Progenitor cell of endocrine pancreas (in vitro differentiated cells): ENCODE measurements around the gene MMP28. TPM values are rescaled to one million over a fixed set of nuclear protein-coding genes. Genes with fewer than 3 reads are reported as not detected.

Source experiments
- DNase-seq: peaks from one replicate; pipeline ENCODE4 v3.0.0; 2021; ENCODE audit warnings: low spot score; ENCODE audit not compliant: unreplicated experiment
- H3K27ac Mint-ChIP-seq: 2 replicates; pipeline ENCODE4 v1.8.0; 2021; ENCODE audit warnings: mild to moderate bottlenecking, moderate library complexity, mixed read lengths
- H3K27me3 Mint-ChIP-seq: 2 replicates; pipeline ENCODE4 v1.8.0; 2021; ENCODE audit warnings: mixed read lengths
- H3K36me3 Mint-ChIP-seq: 2 replicates; pipeline ENCODE4 v1.8.0; 2022; ENCODE audit warnings: mixed read lengths; ENCODE audit not compliant: insufficient read depth
- H3K4me1 Mint-ChIP-seq: 2 replicates; pipeline ENCODE4 v1.8.0; 2021; ENCODE audit warnings: low read depth, mixed read lengths
- H3K4me3 Mint-ChIP-seq: 2 replicates; pipeline ENCODE4 v1.8.0; 2021; ENCODE audit warnings: low read depth, mild to moderate bottlenecking, moderate library complexity, mixed read lengths
- H3K9me3 Mint-ChIP-seq: 2 replicates; pipeline ENCODE4 v1.8.0; 2021; ENCODE audit warnings: low read depth, mixed read lengths
- total RNA-seq: library from RNA; stranded (reverse); gene quantifications from 2 replicates; pipeline ENCODE4 v1.2.1, GENCODE V29; 2021
- TF ChIP-seq, protein P1 (sequence below): fragments of 200-600 bp; sonication (generic); IDR thresholded peaks from one replicate; pipeline ENCODE4 v1.5.0; 2021; ENCODE audit warnings: antibody characterized with exemption, mild to moderate bottlenecking; ENCODE audit not compliant: unreplicated experiment

MMP28 gene
- total RNA-seq, 1 donor from 2014 or later = 0.53 TPM

DNA sequence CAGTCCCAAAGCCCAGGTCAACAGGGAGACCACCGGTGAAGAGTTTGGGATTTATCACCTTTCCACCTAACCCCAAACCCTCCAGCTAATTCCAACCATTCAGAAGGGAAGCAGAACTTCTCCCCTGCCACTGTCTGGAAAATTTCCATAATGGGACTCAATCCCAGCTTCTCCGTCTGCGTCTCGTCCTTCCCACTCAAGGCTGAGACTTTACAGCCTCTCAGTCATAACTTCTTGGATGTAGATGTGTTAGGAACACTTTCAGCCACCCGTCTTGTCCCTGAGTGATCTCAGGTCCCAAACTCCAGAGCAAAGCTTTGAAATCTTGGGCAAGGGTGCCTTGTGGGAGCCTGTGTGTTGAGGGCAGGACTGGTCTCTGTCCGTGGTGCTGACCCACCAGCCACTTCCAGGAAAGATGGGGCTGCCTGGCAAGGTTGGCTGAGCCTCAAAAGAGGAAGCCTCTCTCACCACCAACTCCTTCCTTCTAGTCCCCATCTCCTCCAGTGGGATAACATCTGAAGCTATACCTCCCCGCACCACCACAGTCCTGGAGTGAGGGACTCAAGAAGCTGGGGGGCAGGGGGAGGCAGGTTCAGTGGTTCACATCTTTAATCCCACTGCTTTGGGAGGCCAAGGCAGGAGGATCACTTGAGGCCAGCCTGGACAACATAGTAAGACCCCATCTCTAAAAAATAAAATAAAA, 51.7 kb downstream of the MMP28 start:
- peaks cover 1% of the 10 kb centered on the region for H3K4me1 Mint-ChIP-seq
- TF ChIP-seq, protein P1, sequence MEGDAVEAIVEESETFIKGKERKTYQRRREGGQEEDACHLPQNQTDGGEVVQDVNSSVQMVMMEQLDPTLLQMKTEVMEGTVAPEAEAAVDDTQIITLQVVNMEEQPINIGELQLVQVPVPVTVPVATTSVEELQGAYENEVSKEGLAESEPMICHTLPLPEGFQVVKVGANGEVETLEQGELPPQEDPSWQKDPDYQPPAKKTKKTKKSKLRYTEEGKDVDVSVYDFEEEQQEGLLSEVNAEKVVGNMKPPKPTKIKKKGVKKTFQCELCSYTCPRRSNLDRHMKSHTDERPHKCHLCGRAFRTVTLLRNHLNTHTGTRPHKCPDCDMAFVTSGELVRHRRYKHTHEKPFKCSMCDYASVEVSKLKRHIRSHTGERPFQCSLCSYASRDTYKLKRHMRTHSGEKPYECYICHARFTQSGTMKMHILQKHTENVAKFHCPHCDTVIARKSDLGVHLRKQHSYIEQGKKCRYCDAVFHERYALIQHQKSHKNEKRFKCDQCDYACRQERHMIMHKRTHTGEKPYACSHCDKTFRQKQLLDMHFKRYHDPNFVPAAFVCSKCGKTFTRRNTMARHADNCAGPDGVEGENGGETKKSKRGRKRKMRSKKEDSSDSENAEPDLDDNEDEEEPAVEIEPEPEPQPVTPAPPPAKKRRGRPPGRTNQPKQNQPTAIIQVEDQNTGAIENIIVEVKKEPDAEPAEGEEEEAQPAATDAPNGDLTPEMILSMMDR = no peak
- H3K36me3 Mint-ChIP-seq = peaks cover 1% of the 10 kb centered on the region
- DNase-seq = peak; percentile 52
- no peak overlapping the region for H3K4me3 Mint-ChIP-seq
- H3K27me3 Mint-ChIP-seq = peaks cover 42% of the 10 kb centered on the region
- H3K27ac Mint-ChIP-seq = no peak overlapping the region
- no peaks in the 10 kb centered on the region for H3K9me3 Mint-ChIP-seq

DNA sequence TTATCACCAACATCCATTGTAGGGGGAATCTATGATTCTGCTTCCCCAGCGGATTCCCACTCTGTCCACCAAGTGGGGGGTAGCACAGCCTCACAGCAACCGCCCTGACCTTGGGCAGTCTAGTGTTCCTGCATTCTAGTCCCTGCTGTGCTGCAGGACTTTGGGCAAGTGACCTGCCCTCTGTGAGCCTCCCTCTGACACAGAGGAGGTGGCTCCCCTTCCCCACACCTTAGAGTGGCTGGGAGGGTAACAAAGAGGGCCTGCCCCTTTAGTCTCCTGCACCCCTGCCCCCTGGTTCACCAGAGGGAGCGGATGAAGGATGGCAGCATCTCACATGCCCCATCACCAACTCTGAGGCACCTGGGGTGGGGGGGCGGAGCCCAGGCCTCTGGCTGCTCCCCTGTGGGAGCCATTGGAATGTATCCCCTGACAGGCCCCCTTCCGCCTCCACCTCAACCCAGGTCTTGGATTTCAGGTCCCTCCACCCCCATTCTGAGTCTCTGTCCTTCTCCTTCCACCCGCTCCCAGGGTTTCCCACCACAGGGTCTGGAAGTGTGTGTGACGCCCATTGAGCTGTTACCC, 52.5 kb downstream of the MMP28 start:
- DNase-seq = no peak
- Mint-ChIP-seq H3K4me1 (peaks cover 1% of the 10 kb centered on the region), H3K4me3 (no peak overlapping the region), H3K27ac (no peak overlapping the region), H3K9me3 (no peaks in the 10 kb centered on the region), H3K36me3 (peaks cover 1% of the 10 kb centered on the region), H3K27me3 (peaks cover 37% of the 10 kb centered on the region)
- TF ChIP-seq, protein P1 = no peak

DNA sequence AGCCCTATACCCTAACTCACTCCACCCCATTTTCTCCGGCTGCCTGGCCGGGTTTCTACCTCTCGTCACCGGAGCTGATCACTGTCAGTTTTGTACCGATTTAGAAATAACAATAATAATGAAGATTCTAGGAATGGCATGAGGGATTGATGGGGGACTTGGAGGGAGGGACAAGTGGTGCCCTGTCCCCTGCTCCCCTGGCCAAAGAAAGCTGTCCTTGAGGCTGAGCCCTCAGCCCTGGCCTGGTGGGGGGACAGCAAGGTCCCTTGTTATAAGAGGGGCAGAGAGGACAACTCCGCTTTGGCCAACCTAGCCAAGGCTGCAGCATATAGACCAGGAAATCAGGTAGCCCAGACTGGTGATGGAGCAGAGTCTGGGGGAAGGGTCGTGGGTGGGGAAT, 52.9 kb downstream of the MMP28 start:
- Mint-ChIP-seq H3K27me3 (peaks cover 37% of the 10 kb centered on the region), H3K27ac (no peak overlapping the region), H3K4me1 (peaks cover 1% of the 10 kb centered on the region), H3K9me3 (no peaks in the 10 kb centered on the region), H3K36me3 (peaks cover 1% of the 10 kb centered on the region), H3K4me3 (no peak overlapping the region)
- TF ChIP-seq, protein P1 = no peak
- no peak for DNase-seq

DNA sequence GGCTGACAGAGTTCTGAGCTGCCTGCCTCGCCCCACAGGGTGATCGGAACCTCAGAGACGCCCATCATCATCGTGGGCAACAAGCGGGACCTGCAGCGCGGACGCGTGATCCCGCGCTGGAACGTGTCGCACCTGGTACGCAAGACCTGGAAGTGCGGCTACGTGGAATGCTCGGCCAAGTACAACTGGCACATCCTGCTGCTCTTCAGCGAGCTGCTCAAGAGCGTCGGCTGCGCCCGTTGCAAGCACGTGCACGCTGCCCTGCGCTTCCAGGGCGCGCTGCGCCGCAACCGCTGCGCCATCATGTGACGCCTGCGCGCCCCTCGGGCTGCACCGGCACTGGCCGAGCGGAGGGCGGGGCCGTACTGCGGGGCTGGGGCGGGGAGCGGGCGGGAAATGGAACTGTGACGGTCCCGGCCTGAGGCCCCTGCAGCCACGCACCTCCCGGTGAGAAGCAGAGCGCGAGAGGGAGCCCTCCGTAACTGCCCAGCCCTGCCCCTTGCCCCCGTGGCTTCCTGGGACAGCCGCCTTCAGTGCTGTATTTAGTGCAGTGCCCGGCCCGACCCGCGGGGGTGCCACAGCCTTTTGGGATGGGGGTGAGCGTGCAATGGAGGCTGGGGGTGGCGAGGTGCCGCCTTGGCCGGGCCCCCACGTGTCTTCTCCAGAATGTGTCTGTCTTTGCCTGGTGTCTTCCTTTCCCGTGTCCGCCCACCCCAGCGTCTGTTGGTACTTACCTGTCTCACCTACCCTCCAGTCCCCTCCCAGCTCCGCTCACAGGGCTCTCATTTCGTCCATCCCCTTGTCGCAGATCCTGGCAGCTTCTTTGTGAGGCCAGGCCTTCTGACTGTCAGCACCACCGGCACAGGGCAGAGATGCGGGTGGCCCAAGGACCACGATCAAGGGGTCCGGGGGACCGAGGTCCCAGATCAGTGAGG, 54.2 kb downstream of the MMP28 start:
- Mint-ChIP-seq H3K4me3 (no peak overlapping the region), H3K36me3 (peaks cover 1% of the 10 kb centered on the region), H3K27ac (no peak overlapping the region), H3K27me3 (peaks cover 37% of the 10 kb centered on the region), H3K4me1 (peaks cover 1% of the 10 kb centered on the region), H3K9me3 (no peaks in the 10 kb centered on the region)
- no peak for DNase-seq
- TF ChIP-seq, protein P1 = peak; percentile 18

DNA sequence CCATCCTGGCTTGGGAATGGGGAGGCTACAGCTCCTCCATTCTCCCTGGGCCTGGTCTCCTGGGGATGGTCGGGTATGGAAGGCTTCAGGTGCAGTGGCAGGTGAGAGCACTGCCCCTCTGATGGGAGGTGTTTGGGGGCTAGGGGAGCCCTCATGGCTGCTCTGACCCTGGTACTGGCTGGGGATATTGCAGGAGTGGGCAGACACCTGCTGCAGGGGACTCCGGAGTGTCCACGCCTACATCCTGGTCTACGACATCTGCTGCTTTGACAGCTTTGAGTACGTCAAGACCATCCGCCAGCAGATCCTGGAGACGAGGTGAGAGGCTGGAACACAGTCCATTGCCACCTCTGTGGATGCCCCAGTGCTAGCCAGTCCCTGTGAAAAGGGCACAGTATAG, 55.2 kb downstream of the MMP28 start:
- H3K4me1 Mint-ChIP-seq = peaks cover 1% of the 10 kb centered on the region
- H3K4me3 Mint-ChIP-seq = no peak overlapping the region
- H3K27me3 Mint-ChIP-seq = peaks cover 37% of the 10 kb centered on the region
- DNase-seq = no peak
- H3K9me3 Mint-ChIP-seq = no peaks in the 10 kb centered on the region
- peaks cover 1% of the 10 kb centered on the region for H3K36me3 Mint-ChIP-seq
- H3K27ac Mint-ChIP-seq = no peak overlapping the region
- TF ChIP-seq, protein P1 = no peak
